ENCODE results near the gene U2AF2. TPM values are rescaled to one million over a fixed set of nuclear protein-coding genes. Genes with fewer than 3 reads are reported as not detected.

U2AF2 gene
- total RNA-seq, 1 experiment from 2014 or later, result 343 TPM

- Histone ChIP-seq H3K9me3 (ENCODE audit: low read length) (no peaks in the 10 kb centered on the region), H3K36me3 (ENCODE audit: low read depth, low read length) (peaks cover 14% of the 10 kb centered on the region), H3K27me3 (ENCODE audit: low read length) (no peaks in the 10 kb centered on the region), H3K9me2 (replicated peaks; ENCODE audit: low read length) (no peaks in the 10 kb centered on the region), H3K27ac (ENCODE audit: low read length) (peak overlapping the region; percentile 62), H2AFZ (ENCODE audit: low read length) (peak overlapping the region; percentile 94), H3K4me1 (ENCODE audit: insufficient read depth, low read length) (peaks cover 34% of the 10 kb centered on the region), H3K9ac (ENCODE audit: low read length) (peak overlapping the region; percentile 95), H4K20me1 (ENCODE audit: low read length) (0 out of 2 replicates have a peak, but pooled peaks cover 4% of the 10 kb centered on the region), H3K4me3 (ENCODE audit: low read length) (peak overlapping the region; percentile 96), H3K4me2 (ENCODE audit: low read length) (peak overlapping the region; percentile 85), H3F3A (ENCODE audit: low read length, unreplicated experiment) (peaks cover 4% of the 10 kb centered on the region), H3K79me2 (ENCODE audit: low read length) (peaks cover 79% of the 10 kb centered on the region)
- CTCF ChIA-PET, result interaction anchor here (0.6 to 1.5 kb wide), 2 partner anchors 13 to 17 kb away, joined by 6 to 7 read pairs; partner anchors contain the start of genes U2AF2 and ZNF784
- TF ChIP-seq EZH2 (IDR thresholded peaks at IDR 0.05; ENCODE audit: low read length, unreplicated experiment), result no peak
- TF ChIP-seq, protein P1, sequence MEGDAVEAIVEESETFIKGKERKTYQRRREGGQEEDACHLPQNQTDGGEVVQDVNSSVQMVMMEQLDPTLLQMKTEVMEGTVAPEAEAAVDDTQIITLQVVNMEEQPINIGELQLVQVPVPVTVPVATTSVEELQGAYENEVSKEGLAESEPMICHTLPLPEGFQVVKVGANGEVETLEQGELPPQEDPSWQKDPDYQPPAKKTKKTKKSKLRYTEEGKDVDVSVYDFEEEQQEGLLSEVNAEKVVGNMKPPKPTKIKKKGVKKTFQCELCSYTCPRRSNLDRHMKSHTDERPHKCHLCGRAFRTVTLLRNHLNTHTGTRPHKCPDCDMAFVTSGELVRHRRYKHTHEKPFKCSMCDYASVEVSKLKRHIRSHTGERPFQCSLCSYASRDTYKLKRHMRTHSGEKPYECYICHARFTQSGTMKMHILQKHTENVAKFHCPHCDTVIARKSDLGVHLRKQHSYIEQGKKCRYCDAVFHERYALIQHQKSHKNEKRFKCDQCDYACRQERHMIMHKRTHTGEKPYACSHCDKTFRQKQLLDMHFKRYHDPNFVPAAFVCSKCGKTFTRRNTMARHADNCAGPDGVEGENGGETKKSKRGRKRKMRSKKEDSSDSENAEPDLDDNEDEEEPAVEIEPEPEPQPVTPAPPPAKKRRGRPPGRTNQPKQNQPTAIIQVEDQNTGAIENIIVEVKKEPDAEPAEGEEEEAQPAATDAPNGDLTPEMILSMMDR (conservative IDR thresholded peaks at IDR 0.05; ENCODE audit: low read depth, low read length), result no peak
- no peak for TF ChIP-seq EZH2phosphoT487 (IDR thresholded peaks at IDR 0.05; ENCODE audit: borderline replicate concordance, low read length)
- intact Hi-C loops (cut with micrococcal nuclease), result loop anchor here (2.0 kb wide), 1 partner anchor 43 kb away; the partner anchor contains the start of gene FIZ1
- POLR2A ChIA-PET (ENCODE audit: unreplicated experiment), result interaction anchor here (0.7 kb wide), 1 partner anchor 34 kb away, joined by 5 read pairs; no protein-coding TSS in a partner anchor
- ATAC-seq, result peak; percentile 2
- no peak for DNase-seq
- BruUV-seq (replicated peaks), result no TSS peak
Observed at GRCh38 chr19:55641426-55642152, 13.2 kb upstream of the U2AF2 start.

DNA sequence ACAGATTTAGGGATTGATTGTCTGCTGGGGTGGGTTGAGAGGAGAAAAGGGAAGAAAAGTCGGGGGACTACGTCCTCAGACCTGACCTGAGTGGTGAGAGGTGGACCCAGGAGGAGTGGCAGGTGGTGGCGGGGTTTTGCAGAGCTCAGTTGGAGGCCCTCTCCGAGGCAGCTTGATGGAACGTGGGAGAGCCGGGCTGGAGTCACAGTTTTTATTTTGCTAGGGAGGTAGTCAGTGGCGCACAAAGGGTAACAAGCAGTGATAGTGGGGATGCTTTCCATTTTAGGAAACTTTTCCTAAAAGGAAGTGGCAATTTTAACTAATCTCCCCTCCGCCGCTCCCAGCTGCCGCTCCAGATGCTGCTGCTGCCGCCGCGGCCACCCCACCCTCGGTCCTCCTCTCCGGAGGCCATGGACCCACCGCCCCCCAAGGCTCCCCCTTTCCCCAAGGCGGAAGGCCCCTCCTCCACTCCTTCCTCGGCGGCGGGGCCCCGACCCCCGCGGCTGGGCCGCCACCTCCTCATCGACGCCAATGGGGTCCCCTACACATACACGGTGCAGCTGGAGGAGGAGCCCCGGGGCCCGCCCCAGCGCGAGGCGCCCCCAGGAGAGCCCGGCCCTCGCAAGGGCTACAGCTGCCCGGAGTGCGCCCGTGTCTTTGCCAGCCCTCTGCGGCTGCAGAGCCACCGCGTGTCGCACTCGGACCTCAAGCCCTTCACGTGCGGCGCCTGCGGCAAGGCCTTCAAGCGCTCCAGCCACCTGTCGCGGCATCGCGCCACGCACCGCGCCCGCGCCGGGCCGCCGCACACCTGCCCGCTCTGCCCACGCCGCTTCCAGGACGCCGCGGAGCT, 12.5 kb upstream of the U2AF2 start:
- Histone ChIP-seq H3K4me2 (ENCODE audit: low read length) (peak overlapping the region; percentile 85), H3K4me1 (ENCODE audit: insufficient read depth, low read length) (peaks cover 38% of the 10 kb centered on the region), H3K4me3 (ENCODE audit: low read length) (peak overlapping the region; percentile 96), H3K9ac (ENCODE audit: low read length) (peak overlapping the region; percentile 95), H2AFZ (ENCODE audit: low read length) (peak overlapping the region; percentile 56), H3K27me3 (ENCODE audit: low read length) (no peaks in the 10 kb centered on the region), H3K9me3 (ENCODE audit: low read length) (no peaks in the 10 kb centered on the region), H3F3A (ENCODE audit: low read length, unreplicated experiment) (peaks cover 7% of the 10 kb centered on the region), H3K9me2 (replicated peaks; ENCODE audit: low read length) (no peaks in the 10 kb centered on the region), H3K79me2 (ENCODE audit: low read length) (peaks cover 71% of the 10 kb centered on the region), H3K36me3 (ENCODE audit: low read depth, low read length) (peaks cover 14% of the 10 kb centered on the region), H3K27ac (ENCODE audit: low read length) (peak overlapping the region; percentile 53), H4K20me1 (ENCODE audit: low read length) (0 out of 2 replicates have a peak, but pooled peaks cover 4% of the 10 kb centered on the region)
- ATAC-seq, result peak; percentile 5
- intact Hi-C loops (cut with micrococcal nuclease), result no loop called here
- BruUV-seq (replicated peaks), result no TSS peak
- peak; percentile 92 for TF ChIP-seq EZH2phosphoT487 (IDR thresholded peaks at IDR 0.05; ENCODE audit: borderline replicate concordance, low read length)
- no peak for TF ChIP-seq EZH2 (IDR thresholded peaks at IDR 0.05; ENCODE audit: low read length, unreplicated experiment)
- TF ChIP-seq, protein P1 (conservative IDR thresholded peaks at IDR 0.05; ENCODE audit: low read depth, low read length), result no peak
- peak; percentile 51 for DNase-seq
- CTCF ChIA-PET, result interaction anchor here (0.8 to 1.5 kb wide), 2 partner anchors 10 to 12 kb away, joined by 3 to 6 read pairs; partner anchors contain the start of gene U2AF2
- POLR2A ChIA-PET (ENCODE audit: unreplicated experiment), result no interaction called here
